GM12891 (cell line): Measurements from ENCODE around the gene SIL1.

Experiments used
- PAX5 ChIP-seq: IDR thresholded peaks from 2 replicates; pipeline ENCODE4 v1.6.1; 2011; ENCODE audit warnings: low read length, moderate library complexity, mild to moderate bottlenecking; ENCODE audit not compliant: insufficient read depth, severe bottlenecking
- POLR2A ChIP-seq: IDR thresholded peaks from 2 replicates; pipeline ENCODE4 v1.6.1; 2011; ENCODE audit warnings: low read depth, low read length, control low read depth
- POLR2AphosphoS5 ChIP-seq: IDR thresholded peaks from 2 replicates; pipeline ENCODE4 v1.6.1; 2011; ENCODE audit warnings: low read depth, low read length, control low read depth
- TAF1 ChIP-seq: IDR thresholded peaks from 2 replicates; pipeline ENCODE4 v1.6.1; 2011; ENCODE audit warnings: low read depth, low read length, control low read depth

DNA sequence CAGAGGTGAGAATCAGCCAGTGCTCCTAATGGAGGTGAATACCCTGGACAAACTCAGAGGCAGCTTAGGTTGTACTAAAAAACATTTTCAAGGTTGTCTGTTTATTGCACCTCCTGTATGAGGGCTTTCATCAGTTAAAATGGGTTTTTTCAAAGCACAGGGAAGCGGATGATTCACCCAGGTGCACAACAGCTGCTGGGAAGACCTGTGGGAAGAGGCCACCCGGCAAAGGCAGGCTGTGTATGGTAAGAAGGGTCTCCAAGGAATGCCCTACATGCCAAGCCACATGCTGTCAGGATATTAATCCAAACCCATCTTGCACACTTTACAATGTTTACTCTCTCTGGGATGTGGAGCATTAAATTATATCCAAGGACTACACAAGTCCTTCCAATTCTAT, 14.7 kb downstream of the SIL1 start:
- TF ChIP-seq POLR2A (no peak), POLR2AphosphoS5 (no peak), TAF1 (no peak), PAX5 (no peak)
